Activated naive CD8-positive, alpha-beta T cell treated with anti-CD3 and anti-CD28 coated beads, Interleukin-2, amount 50 U/mL, for 24 hours (primary cell): ENCODE data around the gene BTG3.

ENCODE experiments used
- ATAC-seq: fragments of 150-1000 bp; cut with Tn5 transposase; one replicate; pipeline ENCODE4 v1.10.0; 2021
- DNase-seq: peaks from one replicate; pipeline ENCODE4 v3.0.0; 2021
- H3K27ac Mint-ChIP-seq: one replicate; pipeline ENCODE4 v1.8.0; 2021; ENCODE audit warnings: mild to moderate bottlenecking, mixed read lengths
- H3K27me3 Mint-ChIP-seq: one replicate; pipeline ENCODE4 v1.8.0; 2021; ENCODE audit warnings: mixed read lengths
- H3K36me3 Mint-ChIP-seq: one replicate; pipeline ENCODE4 v1.8.0; 2021; ENCODE audit warnings: low read depth, mixed read lengths
- H3K4me1 Mint-ChIP-seq: one replicate; pipeline ENCODE4 v1.8.0; 2021; ENCODE audit warnings: mixed read lengths
- H3K4me3 Mint-ChIP-seq: one replicate; pipeline ENCODE4 v1.8.0; 2021; ENCODE audit warnings: mild to moderate bottlenecking, moderate library complexity, mixed read lengths
- H3K9me3 Mint-ChIP-seq: one replicate; pipeline ENCODE4 v1.8.0; 2021; ENCODE audit warnings: mixed read lengths

The BTG3 gene

GRCh38 chr21:17611414-17612022, 1.2 kb downstream of the BTG3 start:
- ATAC-seq (peak; percentile 74), DNase-seq (peak; percentile 80)
- Mint-ChIP-seq H3K36me3 (peaks cover 37% of the 10 kb centered on the region), H3K27ac (peak overlapping the region; percentile 85), H3K27me3 (no peaks in the 10 kb centered on the region), H3K9me3 (no peaks in the 10 kb centered on the region), H3K4me3 (peak overlapping the region; percentile 86), H3K4me1 (peaks cover 32% of the 10 kb centered on the region)

DNA sequence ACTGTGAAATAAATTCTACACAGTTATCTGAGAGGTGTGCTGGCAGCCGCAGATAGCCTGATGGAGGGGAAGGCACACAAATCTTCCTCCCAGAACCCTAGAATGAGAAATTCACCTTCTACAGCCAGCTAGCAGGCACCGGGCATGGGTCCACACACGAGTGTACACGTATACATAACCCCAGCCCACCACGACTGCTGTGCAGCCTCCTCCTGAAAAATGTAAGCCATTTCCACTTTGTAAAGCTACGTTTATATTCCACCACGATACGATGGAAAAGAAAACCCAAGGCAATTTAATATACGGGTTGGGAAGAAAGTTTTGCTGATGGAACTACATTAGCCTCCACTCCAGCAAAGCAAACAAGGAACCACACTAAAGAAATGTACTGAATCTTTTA, 1.8 kb downstream of the BTG3 start:
- peaks cover 32% of the 10 kb centered on the region for H3K4me1 Mint-ChIP-seq
- ATAC-seq (no peak), DNase-seq (no peak)
- H3K4me3 Mint-ChIP-seq, result peak overlapping the region; percentile 86
- H3K27me3 Mint-ChIP-seq, result no peaks in the 10 kb centered on the region
- no peaks in the 10 kb centered on the region for H3K9me3 Mint-ChIP-seq
- peaks cover 37% of the 10 kb centered on the region for H3K36me3 Mint-ChIP-seq
- H3K27ac Mint-ChIP-seq, result peak overlapping the region; percentile 85

GRCh38 chr21:17609681-17610080, 3.0 kb downstream of the BTG3 start:
- Mint-ChIP-seq H3K27me3 (no peaks in the 10 kb centered on the region), H3K36me3 (peaks cover 46% of the 10 kb centered on the region), H3K27ac (no peak overlapping the region), H3K9me3 (no peaks in the 10 kb centered on the region), H3K4me1 (peaks cover 32% of the 10 kb centered on the region), H3K4me3 (peak overlapping the region; percentile 86)
- ATAC-seq (no peak), DNase-seq (no peak)

GRCh38 chr21:17607684-17608083, 5.0 kb downstream of the BTG3 start:
- Mint-ChIP-seq H3K9me3 (no peaks in the 10 kb centered on the region), H3K27me3 (no peaks in the 10 kb centered on the region), H3K27ac (no peak overlapping the region), H3K36me3 (peaks cover 63% of the 10 kb centered on the region), H3K4me1 (peaks cover 40% of the 10 kb centered on the region), H3K4me3 (no peak overlapping the region)
- no peak for DNase-seq
- no peak for ATAC-seq

DNA sequence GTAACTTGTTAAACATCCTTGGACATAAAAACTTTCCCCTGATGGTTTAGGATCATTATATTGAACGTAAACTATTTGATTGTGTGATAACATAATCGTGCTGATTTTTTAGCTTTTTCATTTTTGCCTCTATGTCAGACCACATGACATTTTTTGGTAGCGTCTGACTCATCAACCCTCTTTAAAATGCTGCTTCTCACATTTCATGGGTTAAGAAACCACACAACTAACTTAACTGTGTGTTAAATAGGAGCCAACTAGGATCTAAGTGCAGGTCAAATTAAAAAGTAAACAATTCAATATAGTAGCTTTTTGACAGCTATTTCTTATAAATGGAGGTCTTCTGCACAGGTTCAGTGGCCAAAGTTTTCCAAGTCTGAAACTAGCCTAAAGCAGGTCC, 9.8 kb downstream of the BTG3 start:
- ATAC-seq, result no peak
- H3K4me3 Mint-ChIP-seq, result no peak overlapping the region
- peaks cover 23% of the 10 kb centered on the region for H3K4me1 Mint-ChIP-seq
- no peak for DNase-seq
- H3K36me3 Mint-ChIP-seq, result peaks cover 76% of the 10 kb centered on the region
- no peaks in the 10 kb centered on the region for H3K27me3 Mint-ChIP-seq
- H3K27ac Mint-ChIP-seq, result no peak overlapping the region
- no peaks in the 10 kb centered on the region for H3K9me3 Mint-ChIP-seq

DNA sequence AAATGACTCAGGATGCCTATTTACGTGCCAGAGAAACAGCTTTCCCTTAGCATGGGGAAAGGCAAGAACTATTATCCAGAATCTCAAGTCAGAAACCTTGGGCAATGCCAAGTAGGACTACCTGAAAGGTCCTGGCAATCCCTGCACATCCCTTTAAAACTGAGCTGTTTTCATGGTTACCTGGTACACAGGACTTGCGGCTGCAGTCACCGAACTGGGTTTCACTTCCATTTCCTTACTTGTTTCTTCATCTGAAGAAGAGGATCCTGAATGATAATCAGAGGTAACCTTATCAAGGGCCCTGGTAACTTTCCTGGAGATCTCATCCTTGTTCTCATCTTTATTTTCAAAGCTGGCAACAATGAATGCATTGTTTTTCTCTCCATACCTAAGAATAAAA, 14.3 kb downstream of the BTG3 start:
- ATAC-seq (no peak), DNase-seq (no peak)
- no peaks in the 10 kb centered on the region for H3K27me3 Mint-ChIP-seq
- no peak overlapping the region for H3K27ac Mint-ChIP-seq
- peaks cover 18% of the 10 kb centered on the region for H3K4me1 Mint-ChIP-seq
- H3K36me3 Mint-ChIP-seq, result peaks cover 80% of the 10 kb centered on the region
- no peak overlapping the region for H3K4me3 Mint-ChIP-seq
- no peaks in the 10 kb centered on the region for H3K9me3 Mint-ChIP-seq

- no peak overlapping the region for H3K4me3 Mint-ChIP-seq
- DNase-seq (no peak), ATAC-seq (no peak)
- H3K9me3 Mint-ChIP-seq, result no peaks in the 10 kb centered on the region
- H3K36me3 Mint-ChIP-seq, result peaks cover 80% of the 10 kb centered on the region
- H3K4me1 Mint-ChIP-seq, result peaks cover 10% of the 10 kb centered on the region
- H3K27me3 Mint-ChIP-seq, result no peaks in the 10 kb centered on the region
- H3K27ac Mint-ChIP-seq, result no peak overlapping the region
Measured at GRCh38 chr21:17597680-17598079, 15.0 kb downstream of the BTG3 start.

GRCh38 chr21:17590430-17590829, 22.3 kb downstream of the BTG3 start:
- no peaks in the 10 kb centered on the region for H3K4me1 Mint-ChIP-seq
- no peaks in the 10 kb centered on the region for H3K9me3 Mint-ChIP-seq
- H3K27me3 Mint-ChIP-seq, result no peaks in the 10 kb centered on the region
- no peak for ATAC-seq
- peaks cover 30% of the 10 kb centered on the region for H3K36me3 Mint-ChIP-seq
- no peak overlapping the region for H3K4me3 Mint-ChIP-seq
- DNase-seq, result no peak
- no peak overlapping the region for H3K27ac Mint-ChIP-seq

- ATAC-seq, result no peak
- Mint-ChIP-seq H3K27me3 (no peaks in the 10 kb centered on the region), H3K27ac (no peak overlapping the region), H3K4me1 (no peaks in the 10 kb centered on the region), H3K4me3 (no peak overlapping the region), H3K36me3 (peaks cover 2% of the 10 kb centered on the region), H3K9me3 (no peaks in the 10 kb centered on the region)
- no peak for DNase-seq
Measured at GRCh38 chr21:17585875-17586450, 26.7 kb downstream of the BTG3 start.

DNA sequence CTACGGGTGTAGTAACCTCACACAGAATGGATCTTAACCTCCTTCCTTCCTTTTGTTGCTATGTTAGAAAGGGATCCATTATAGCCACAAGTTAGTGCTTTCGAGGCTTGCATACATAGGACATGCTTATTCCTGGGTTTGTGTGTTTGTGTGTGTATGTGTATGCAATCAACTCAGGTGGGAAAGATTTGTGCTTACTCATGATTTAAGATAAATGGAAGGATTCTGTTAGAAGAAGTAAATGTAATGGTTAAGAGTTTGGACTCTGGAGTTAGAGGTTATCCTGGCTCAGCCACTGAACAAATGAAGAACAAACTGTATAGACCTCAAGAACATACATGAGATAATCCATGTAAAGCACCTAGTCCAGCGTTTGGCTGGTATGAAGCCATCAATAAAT, 28.8 kb downstream of the BTG3 start:
- Mint-ChIP-seq H3K4me3 (no peak overlapping the region), H3K27ac (no peak overlapping the region), H3K9me3 (no peaks in the 10 kb centered on the region), H3K4me1 (no peaks in the 10 kb centered on the region), H3K27me3 (peaks cover under 1% of the 10 kb centered on the region), H3K36me3 (no peaks in the 10 kb centered on the region)
- DNase-seq, result no peak
- ATAC-seq, result no peak

GRCh38 chr21:17580319-17580718, 32.4 kb downstream of the BTG3 start:
- Mint-ChIP-seq H3K4me1 (no peaks in the 10 kb centered on the region), H3K36me3 (no peaks in the 10 kb centered on the region), H3K27ac (no peak overlapping the region), H3K4me3 (no peak overlapping the region), H3K9me3 (no peaks in the 10 kb centered on the region), H3K27me3 (peaks cover 3% of the 10 kb centered on the region)
- ATAC-seq, result no peak
- no peak for DNase-seq

- Mint-ChIP-seq H3K4me3 (no peak overlapping the region), H3K27ac (no peak overlapping the region), H3K27me3 (peaks cover 7% of the 10 kb centered on the region), H3K4me1 (no peaks in the 10 kb centered on the region), H3K36me3 (no peaks in the 10 kb centered on the region), H3K9me3 (no peaks in the 10 kb centered on the region)
- ATAC-seq (no peak), DNase-seq (no peak)
Measured at GRCh38 chr21:17578876-17579275, 33.8 kb downstream of the BTG3 start.

GRCh38 chr21:17578162-17578561, 34.5 kb downstream of the BTG3 start:
- Mint-ChIP-seq H3K27ac (no peak overlapping the region), H3K9me3 (no peaks in the 10 kb centered on the region), H3K27me3 (peaks cover 7% of the 10 kb centered on the region), H3K36me3 (no peaks in the 10 kb centered on the region), H3K4me1 (no peaks in the 10 kb centered on the region), H3K4me3 (no peak overlapping the region)
- ATAC-seq (no peak), DNase-seq (no peak)

- no peak for DNase-seq
- no peak for ATAC-seq
- Mint-ChIP-seq H3K4me1 (no peaks in the 10 kb centered on the region), H3K4me3 (no peak overlapping the region), H3K36me3 (no peaks in the 10 kb centered on the region), H3K9me3 (no peaks in the 10 kb centered on the region), H3K27ac (no peak overlapping the region), H3K27me3 (peaks cover 7% of the 10 kb centered on the region)
Measured at GRCh38 chr21:17577701-17578100, 35.0 kb downstream of the BTG3 start.

DNA sequence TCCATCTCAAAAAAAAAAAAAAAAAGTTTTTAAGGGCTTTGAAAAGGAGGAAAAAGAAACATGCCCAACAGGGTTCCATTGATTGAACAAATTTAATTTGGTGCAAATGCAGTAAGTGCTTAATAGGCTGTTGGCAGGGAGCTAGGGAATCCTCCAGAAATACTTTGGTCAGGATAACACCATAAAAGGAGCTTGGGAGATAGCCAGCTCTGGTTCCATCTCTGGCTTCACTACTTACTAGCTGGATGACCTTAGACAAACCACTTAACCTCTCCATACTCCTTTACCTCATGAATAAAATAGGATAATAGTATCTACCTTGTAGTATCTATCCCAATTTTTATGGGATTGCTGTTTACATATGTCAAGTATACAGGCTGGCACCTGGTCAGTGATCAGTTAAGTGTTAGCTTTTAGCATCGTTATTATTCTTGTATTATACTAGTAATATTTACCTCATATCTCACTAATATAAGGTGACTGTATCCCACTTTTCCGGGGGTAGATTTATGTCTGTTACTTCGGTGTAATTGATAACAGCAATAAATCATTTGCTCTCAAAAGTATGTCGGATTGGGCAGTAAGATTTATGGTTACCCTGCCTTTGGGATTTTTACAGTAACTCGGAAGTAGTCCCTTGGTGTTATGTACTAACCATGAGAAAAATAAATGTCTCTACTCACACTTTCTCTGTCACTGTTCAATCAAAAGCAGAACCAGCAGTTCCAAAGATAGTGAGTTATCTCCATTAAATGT, 36.4 kb downstream of the BTG3 start:
- Mint-ChIP-seq H3K4me3 (no peak overlapping the region), H3K36me3 (no peaks in the 10 kb centered on the region), H3K27ac (no peak overlapping the region), H3K27me3 (peaks cover 7% of the 10 kb centered on the region), H3K4me1 (no peaks in the 10 kb centered on the region), H3K9me3 (no peaks in the 10 kb centered on the region)
- no peak for DNase-seq
- no peak for ATAC-seq
